HUES6 (cell line): ENCODE measurements around the gene GCH1.

Experiments
- H3K27ac ChIP-seq: 2 replicates; pipeline ENCODE4 v1.7.0; 2013; ENCODE audit warnings: low read depth, mild to moderate bottlenecking, low read length, inconsistent platforms
- H3K27me3 ChIP-seq: 2 replicates; pipeline ENCODE4 v1.6.1; 2013; ENCODE audit warnings: low read length; ENCODE audit not compliant: control insufficient read depth, insufficient read depth
- H3K36me3 ChIP-seq: 2 replicates; pipeline ENCODE4 v1.6.1; 2013; ENCODE audit warnings: low read length; ENCODE audit not compliant: control insufficient read depth, insufficient read depth
- H3K4me1 ChIP-seq: 2 replicates; pipeline ENCODE4 v1.6.1; 2013; ENCODE audit warnings: low read length; ENCODE audit not compliant: control insufficient read depth, insufficient read depth
- H3K4me3 ChIP-seq: 2 replicates; pipeline ENCODE4 v1.5.1; 2013; ENCODE audit warnings: low read depth, low read length
- H3K9ac ChIP-seq: one replicate; pipeline ENCODE4 v1.6.1; 2013; ENCODE audit warnings: mild to moderate bottlenecking, low read length
- H3K9me3 ChIP-seq: 2 replicates; pipeline ENCODE4 v1.6.1; 2013; ENCODE audit warnings: low read depth, low read length; ENCODE audit not compliant: control insufficient read depth, insufficient read depth

GCH1 gene

DNA sequence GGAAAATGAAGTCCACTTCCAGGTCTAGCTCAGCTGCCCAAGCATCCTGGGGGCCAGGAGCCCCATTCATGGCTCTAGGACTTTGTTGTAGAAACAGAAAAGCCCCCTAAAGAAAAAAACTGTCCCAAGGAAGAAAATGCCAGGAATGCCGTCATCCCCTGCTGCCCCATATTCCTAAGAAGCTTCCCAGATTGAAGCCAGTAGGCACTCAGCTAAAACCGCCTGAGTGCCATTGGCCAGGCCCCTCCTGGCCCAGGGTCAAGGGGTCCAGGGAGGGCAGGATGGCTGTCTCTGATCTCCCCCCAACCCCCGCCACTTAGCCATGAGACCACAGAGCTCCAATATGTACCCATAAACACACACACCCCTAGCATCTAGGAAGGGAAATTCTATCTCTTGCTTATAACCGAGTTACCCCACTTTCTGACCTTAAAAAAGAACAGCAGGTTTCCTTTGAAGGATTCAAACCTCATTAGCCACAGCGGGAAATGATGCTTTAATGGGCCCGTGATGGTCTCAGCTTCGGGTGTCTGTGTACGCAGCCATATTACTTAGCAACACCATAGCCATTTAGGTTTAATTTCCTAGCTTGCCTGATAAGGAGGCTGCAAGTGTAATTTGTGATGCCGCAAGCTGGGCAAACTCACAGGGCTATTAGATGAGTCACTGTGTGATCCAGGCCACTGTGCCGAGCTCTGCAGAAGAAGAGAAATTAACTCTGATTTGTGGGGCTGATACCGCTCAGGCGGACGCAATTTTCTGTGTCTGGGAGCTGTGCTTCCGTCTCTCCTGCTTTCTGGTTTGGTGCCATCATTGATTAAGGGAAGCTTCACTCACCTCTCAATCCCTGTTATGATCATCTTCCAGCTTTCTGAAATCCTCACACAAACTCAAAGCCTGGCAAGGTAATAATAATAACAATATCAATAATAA, 84.2 kb downstream of the GCH1 start:
- no peak overlapping the region for H3K27ac ChIP-seq
- H3K9me3 ChIP-seq, result peaks cover 4% of the 10 kb centered on the region; the same call in 1 of the 2 replicates
- H3K9ac ChIP-seq, result no peak overlapping the region
- no peak overlapping the region for H3K4me3 ChIP-seq
- H3K27me3 ChIP-seq, result no peaks in the 10 kb centered on the region
- no peaks in the 10 kb centered on the region for H3K36me3 ChIP-seq
- no peaks in the 10 kb centered on the region; the same call in 1 of the 2 replicates for H3K4me1 ChIP-seq

DNA sequence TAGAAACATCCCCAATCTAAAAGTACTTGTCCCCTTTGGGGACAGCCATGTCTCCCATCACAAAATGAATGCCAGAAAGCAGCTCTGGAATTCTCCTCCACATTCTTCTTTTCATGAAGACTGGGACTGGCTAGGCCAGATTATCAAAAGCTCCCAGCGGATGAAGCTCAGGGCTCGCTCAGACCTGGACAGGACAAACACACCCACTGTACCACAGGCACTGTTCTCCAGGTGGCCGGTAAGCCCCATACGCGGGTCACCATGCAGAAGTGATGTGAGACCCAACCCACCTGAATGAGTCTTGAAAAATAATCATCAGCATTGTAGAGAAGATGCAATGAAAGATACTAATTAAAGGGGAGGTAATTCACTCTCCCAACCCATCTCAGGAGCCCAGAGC, 85.1 kb downstream of the GCH1 start:
- Histone ChIP-seq H3K27ac (no peak overlapping the region), H3K36me3 (no peaks in the 10 kb centered on the region), H3K4me1 (no peaks in the 10 kb centered on the region; the same call in 1 of the 2 replicates), H3K27me3 (no peaks in the 10 kb centered on the region), H3K9me3 (no peaks in the 10 kb centered on the region), H3K4me3 (no peak overlapping the region), H3K9ac (no peak overlapping the region)

DNA sequence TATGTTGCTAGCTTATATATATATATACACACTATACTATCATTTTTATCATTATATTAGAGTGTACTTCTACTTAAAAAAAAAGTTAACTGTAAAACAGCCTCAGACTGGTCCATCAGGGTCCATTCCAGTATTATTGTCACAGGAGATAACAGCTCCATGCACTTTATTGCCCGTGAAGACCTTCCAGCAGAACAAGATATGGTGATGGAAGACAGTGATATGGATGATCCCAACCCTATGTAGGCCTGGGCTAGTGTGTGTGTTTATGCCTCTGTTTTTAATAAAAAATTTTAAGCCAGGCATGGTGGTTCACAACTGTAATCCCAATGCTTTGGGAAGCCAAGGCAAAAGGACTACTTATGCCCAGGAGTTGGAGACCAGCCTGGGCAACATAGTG, 86.2 kb downstream of the GCH1 start:
- Histone ChIP-seq H3K4me3 (no peak overlapping the region), H3K4me1 (no peaks in the 10 kb centered on the region; the same call in 1 of the 2 replicates), H3K27ac (no peak overlapping the region), H3K36me3 (no peaks in the 10 kb centered on the region), H3K27me3 (no peaks in the 10 kb centered on the region), H3K9ac (no peak overlapping the region), H3K9me3 (no peaks in the 10 kb centered on the region)

DNA sequence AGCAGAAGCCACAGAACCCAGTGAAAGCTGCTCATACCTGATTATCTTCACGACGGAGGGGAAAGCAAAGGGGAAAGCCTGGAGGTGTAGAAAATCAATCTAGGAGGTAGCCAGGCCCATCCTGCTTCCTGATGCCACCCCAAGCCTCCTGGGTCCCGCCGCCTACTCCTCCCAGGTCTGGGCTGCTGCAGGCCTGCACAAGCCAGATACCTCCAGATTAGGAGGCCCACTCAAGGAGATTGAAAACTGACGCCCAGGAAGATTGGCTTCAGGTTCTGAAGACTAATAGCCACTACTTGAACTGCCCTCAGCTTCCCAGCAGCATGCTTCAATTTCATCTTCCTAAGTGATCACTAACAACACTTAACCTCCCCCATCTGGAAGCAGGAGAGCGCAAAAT, 87.1 kb downstream of the GCH1 start:
- no peak overlapping the region for H3K9ac ChIP-seq
- H3K27ac ChIP-seq, result no peak overlapping the region
- H3K4me3 ChIP-seq, result no peak overlapping the region
- no peaks in the 10 kb centered on the region for H3K9me3 ChIP-seq
- no peaks in the 10 kb centered on the region; the same call in 1 of the 2 replicates for H3K4me1 ChIP-seq
- no peaks in the 10 kb centered on the region for H3K36me3 ChIP-seq
- no peaks in the 10 kb centered on the region for H3K27me3 ChIP-seq

DNA sequence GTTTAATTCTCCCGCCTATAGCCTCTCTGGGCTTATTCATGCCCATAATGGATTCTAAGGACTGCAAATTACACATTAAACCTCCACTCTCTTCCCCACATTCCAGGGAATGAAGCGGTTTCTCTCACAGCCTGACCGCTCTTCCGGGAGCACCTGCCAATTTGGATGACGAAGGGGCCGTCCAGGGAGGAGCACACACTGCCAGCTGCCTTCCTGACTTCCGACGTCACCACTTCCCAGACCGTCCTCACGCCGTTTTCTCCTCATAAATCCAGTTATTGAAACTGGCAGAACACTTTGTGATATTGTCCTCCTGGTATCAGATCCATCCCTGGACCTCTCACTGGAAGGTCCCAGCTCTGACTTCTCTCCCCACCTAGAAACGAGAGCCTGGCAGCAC, 87.6 kb downstream of the GCH1 start:
- Histone ChIP-seq H3K27me3 (no peaks in the 10 kb centered on the region), H3K4me3 (no peak overlapping the region), H3K36me3 (no peaks in the 10 kb centered on the region), H3K27ac (no peak overlapping the region), H3K9ac (no peak overlapping the region), H3K4me1 (no peaks in the 10 kb centered on the region; the same call in 1 of the 2 replicates), H3K9me3 (no peaks in the 10 kb centered on the region)

- Histone ChIP-seq H3K9ac (no peak overlapping the region), H3K27ac (no peak overlapping the region), H3K36me3 (no peaks in the 10 kb centered on the region), H3K9me3 (no peaks in the 10 kb centered on the region), H3K4me3 (no peak overlapping the region), H3K4me1 (no peaks in the 10 kb centered on the region; the same call in 1 of the 2 replicates), H3K27me3 (no peaks in the 10 kb centered on the region)
Observed at GRCh38 chr14:54814076-54814475, 88.5 kb downstream of the GCH1 start.

- no peak overlapping the region for H3K9ac ChIP-seq
- no peak overlapping the region for H3K27ac ChIP-seq
- H3K36me3 ChIP-seq, result no peaks in the 10 kb centered on the region
- H3K27me3 ChIP-seq, result no peaks in the 10 kb centered on the region
- H3K4me1 ChIP-seq, result no peaks in the 10 kb centered on the region
- no peak overlapping the region for H3K4me3 ChIP-seq
- no peaks in the 10 kb centered on the region for H3K9me3 ChIP-seq
Observed at GRCh38 chr14:54813081-54813480, 89.5 kb downstream of the GCH1 start.

DNA sequence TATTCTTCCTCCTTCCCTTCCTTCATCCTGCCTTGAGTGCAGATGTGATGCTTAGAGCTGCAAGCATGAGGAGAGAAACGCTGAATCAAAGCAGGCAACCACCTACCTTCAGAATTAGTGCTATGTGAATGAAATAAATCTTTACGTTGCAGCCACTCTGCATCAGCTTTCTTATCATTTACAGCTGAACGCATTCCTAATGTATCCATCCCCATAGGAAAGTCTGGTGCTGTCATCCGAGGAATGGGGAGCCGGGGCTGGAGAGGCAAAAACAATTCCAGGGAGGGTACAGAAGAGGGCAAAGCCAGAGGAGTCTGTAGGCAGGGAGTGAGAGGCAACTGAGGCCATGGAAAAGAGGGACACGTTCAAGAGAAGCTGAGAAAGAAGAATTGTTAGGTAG, 90.0 kb downstream of the GCH1 start:
- no peaks in the 10 kb centered on the region for H3K36me3 ChIP-seq
- no peaks in the 10 kb centered on the region for H3K9me3 ChIP-seq
- H3K9ac ChIP-seq, result no peak overlapping the region
- no peak overlapping the region for H3K27ac ChIP-seq
- H3K27me3 ChIP-seq, result no peaks in the 10 kb centered on the region
- H3K4me3 ChIP-seq, result no peak overlapping the region
- no peaks in the 10 kb centered on the region for H3K4me1 ChIP-seq

- Histone ChIP-seq H3K4me1 (peaks cover 13% of the 10 kb centered on the region), H3K27me3 (peaks cover 9% of the 10 kb centered on the region), H3K9ac (no peak overlapping the region), H3K9me3 (no peaks in the 10 kb centered on the region), H3K27ac (no peak overlapping the region), H3K4me3 (no peak overlapping the region), H3K36me3 (no peaks in the 10 kb centered on the region)
Observed at GRCh38 chr14:54809767-54810166, 92.9 kb downstream of the GCH1 start.

DNA sequence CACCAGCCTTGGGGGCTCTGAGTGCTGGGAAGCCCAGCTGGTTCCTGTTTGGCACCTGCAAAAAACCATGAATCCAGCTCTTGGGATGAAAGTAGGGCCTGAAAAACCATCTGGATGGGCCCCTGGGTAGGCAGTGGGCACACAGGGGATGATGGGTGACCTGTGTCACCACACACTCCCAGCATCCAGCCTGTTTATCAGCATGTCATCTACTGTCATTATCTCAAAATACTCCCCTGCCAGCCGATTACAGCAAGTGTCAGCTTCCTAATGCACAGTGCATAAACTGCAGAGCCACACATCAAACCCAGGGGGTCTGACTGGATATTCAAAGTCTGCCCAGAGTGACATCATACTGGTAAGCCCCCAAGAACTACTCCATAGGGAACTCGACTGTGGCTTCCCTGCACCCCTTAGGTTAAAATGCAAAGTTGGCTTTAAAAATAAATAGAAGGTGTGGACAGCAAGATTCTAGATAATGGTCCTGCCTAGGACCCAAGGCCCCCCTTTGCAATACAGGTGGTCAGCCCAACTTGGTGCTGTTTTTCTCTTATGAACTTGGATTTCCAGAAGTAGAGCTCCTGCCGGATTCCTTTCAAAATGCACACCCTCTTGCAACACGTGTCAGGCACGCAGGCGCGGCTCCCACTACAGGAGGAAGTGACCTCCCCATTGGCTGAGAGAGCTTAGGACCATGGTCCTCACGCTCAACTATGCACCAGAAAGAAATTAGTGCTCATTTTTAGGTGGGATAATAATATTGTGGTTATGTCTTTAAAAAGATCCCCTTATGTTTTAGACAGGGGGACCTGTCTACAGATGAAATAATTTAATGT, 94.1 kb downstream of the GCH1 start:
- Histone ChIP-seq H3K27me3 (peaks cover 22% of the 10 kb centered on the region), H3K9me3 (no peaks in the 10 kb centered on the region), H3K36me3 (no peaks in the 10 kb centered on the region), H3K27ac (no peak overlapping the region), H3K4me3 (no peak overlapping the region), H3K9ac (no peak overlapping the region), H3K4me1 (peaks cover 22% of the 10 kb centered on the region)

DNA sequence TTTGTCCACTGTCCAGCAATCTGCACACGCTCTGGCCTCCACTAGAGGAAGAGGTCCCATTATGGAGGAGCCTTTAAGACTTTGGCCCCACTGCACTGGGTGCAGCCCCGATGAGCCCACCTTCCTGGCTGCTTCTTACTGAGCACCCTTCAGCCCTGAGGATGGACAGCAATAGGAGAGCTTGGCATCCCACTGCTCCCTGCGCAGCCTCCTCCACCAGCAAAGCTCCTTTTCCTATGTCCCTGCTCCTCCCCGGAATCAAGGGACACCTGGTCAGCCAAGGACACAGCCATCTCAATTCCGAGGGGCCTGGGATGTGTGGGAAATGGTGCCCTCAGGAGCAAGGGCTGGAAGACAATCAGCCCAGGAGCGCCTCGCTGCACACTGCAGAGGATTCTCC, 94.7 kb downstream of the GCH1 start:
- no peaks in the 10 kb centered on the region for H3K9me3 ChIP-seq
- peaks cover 22% of the 10 kb centered on the region for H3K4me1 ChIP-seq
- H3K9ac ChIP-seq, result no peak overlapping the region
- H3K27ac ChIP-seq, result no peak overlapping the region
- H3K27me3 ChIP-seq, result peaks cover 25% of the 10 kb centered on the region
- H3K4me3 ChIP-seq, result no peak overlapping the region
- no peaks in the 10 kb centered on the region for H3K36me3 ChIP-seq
